Testis (tissue), 2 donors: ENCODE results near the gene ZNF322.
"Not testable (repeated sequence)": the region's sequence is repeated elsewhere in the genome, so short reads cannot be mapped to it uniquely, and the experiment has no call there.

Experiments
- POLR2A ChIP-seq: fragments of 450-650 bp; IDR thresholded peaks from one replicate; pipeline ENCODE4 v1.6.1; 2017; ENCODE audit warnings: antibody characterized with exemption, mild to moderate bottlenecking, moderate library complexity
- TF ChIP-seq, protein P1 (sequence below), 3 experiments: fragments of 450-650 bp in 2 of 3; fragments of 200-600 bp in 1 of 3; sonication (generic) in 1 of 3; IDR thresholded peaks; one replicate each; pipeline ENCODE4 v1.5.1; 2016 to 2019; ENCODE audit warnings: antibody characterized with exemption in 3 of 3, mild to moderate bottlenecking in 2 of 3, moderate library complexity in 1 of 3

DNA sequence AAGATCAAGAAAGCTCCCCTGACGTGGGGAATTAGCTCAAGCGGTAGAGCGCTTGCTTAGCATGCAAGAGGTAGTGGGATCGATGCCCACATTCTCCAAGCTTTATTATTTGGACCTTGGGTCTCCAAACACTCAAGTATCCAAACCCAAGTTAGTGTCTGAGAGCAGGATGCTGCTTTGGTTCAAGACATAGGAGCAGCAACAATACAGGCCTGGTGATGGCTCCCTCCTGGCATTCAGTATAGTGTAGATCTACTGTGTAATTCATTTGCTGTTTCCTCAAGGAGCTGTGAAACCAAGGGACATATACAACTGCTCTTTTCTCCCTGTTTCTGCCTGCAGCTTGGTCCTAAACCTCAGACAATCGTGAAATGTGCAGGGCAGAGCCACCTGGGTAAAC, 45.8 kb upstream of the ZNF322 start:
- TF ChIP-seq, protein P1, sequence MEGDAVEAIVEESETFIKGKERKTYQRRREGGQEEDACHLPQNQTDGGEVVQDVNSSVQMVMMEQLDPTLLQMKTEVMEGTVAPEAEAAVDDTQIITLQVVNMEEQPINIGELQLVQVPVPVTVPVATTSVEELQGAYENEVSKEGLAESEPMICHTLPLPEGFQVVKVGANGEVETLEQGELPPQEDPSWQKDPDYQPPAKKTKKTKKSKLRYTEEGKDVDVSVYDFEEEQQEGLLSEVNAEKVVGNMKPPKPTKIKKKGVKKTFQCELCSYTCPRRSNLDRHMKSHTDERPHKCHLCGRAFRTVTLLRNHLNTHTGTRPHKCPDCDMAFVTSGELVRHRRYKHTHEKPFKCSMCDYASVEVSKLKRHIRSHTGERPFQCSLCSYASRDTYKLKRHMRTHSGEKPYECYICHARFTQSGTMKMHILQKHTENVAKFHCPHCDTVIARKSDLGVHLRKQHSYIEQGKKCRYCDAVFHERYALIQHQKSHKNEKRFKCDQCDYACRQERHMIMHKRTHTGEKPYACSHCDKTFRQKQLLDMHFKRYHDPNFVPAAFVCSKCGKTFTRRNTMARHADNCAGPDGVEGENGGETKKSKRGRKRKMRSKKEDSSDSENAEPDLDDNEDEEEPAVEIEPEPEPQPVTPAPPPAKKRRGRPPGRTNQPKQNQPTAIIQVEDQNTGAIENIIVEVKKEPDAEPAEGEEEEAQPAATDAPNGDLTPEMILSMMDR (IDR thresholded peaks at IDR 0.05), result not testable (repeated sequence)
- TF ChIP-seq POLR2A, result not testable (repeated sequence)
